ENCODE results near the gene COL10A1.

GRCh38 chr6:116145803-116146675 lies 20.1 kb upstream of the COL10A1 start:
- no peak for TF ChIP-seq POLR2A (IDR thresholded peaks at IDR 0.05; ENCODE audit: low read depth, low read length)
- no peak for TF ChIP-seq POLR2AphosphoS5 (IDR thresholded peaks at IDR 0.05; ENCODE audit: low read depth, low read length)
- no peak for TF ChIP-seq TAF1 (IDR thresholded peaks at IDR 0.05; ENCODE audit: borderline replicate concordance, low read depth, low read length)

All from GM12892 (cell line).